Measurements from ENCODE around the gene PSMA8.
"Not testable (repeated sequence)": the region's sequence is repeated elsewhere in the genome, so short reads cannot be mapped to it uniquely, and the experiment has no call there.

Gene PSMA8

DNA sequence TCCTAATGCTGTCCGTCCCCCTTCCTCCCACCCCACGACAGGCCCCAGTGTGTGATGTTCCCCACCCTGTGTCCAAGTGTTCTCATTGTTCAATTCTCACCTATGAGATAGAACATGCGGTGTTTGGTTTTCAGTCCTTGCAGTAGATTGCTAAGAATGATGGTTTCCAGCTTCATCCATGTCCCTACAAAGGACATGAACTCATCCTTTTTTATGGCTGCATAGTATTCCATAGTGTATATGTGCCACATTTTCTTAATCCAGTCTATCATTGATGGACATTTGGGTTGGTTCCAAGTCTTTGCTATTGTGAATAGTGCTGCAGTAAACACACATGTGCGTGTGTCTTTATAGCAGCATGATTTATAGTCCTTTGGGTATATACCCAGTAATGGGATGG lies 105.0 kb downstream of the PSMA8 start:
- not testable (repeated sequence) for DNase-seq

DNA sequence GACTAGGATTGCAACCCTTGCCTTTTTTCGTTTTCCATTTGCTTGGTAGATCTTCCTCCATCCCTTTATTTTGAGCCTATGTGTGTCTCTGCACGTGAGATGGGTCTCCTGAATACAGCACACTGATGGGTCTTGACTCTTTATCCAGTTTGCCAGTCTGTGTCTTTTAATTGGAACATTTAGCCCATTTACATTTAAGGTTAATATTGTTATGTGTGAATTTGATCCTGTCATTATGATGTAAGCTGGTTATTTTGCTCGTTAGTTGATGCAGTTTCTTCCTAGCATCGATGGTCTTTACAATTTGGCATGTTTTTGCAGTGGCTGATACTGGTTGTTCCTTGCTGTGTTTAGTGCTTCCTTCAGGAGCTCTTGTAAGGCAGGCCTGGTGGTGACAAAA lies 108.7 kb downstream of the PSMA8 start:
- DNase-seq: not testable (repeated sequence)

Data from T1000 (cell line).